Measurements from ENCODE around the gene NAP1L4.
"Not testable (repeated sequence)": the region's sequence is repeated elsewhere in the genome, so short reads cannot be mapped to it uniquely, and the experiment has no call there.

NAP1L4 gene

GRCh38 chr11:2919188-2919587 lies 72.9 kb downstream of the NAP1L4 start:
- DNase-seq: no peak

- DNase-seq: no peak
Measured at GRCh38 chr11:2917842-2918490, 74.2 kb downstream of the NAP1L4 start.

GRCh38 chr11:2916892-2917645 lies 75.1 kb downstream of the NAP1L4 start:
- no peak for DNase-seq

- DNase-seq: no peak
Measured at GRCh38 chr11:2916114-2916891, 75.8 kb downstream of the NAP1L4 start.

GRCh38 chr11:2915473-2915872 lies 76.7 kb downstream of the NAP1L4 start:
- no peak for DNase-seq

GRCh38 chr11:2914455-2915195 lies 77.5 kb downstream of the NAP1L4 start:
- DNase-seq: no peak

GRCh38 chr11:2913776-2914175 lies 78.4 kb downstream of the NAP1L4 start:
- no peak for DNase-seq

- DNase-seq: no peak
Measured at GRCh38 chr11:2913019-2913431, 79.1 kb downstream of the NAP1L4 start.

GRCh38 chr11:2912498-2912897 lies 79.6 kb downstream of the NAP1L4 start:
- no peak for DNase-seq

GRCh38 chr11:2911785-2912391 lies 80.2 kb downstream of the NAP1L4 start:
- DNase-seq: no peak

- no peak for DNase-seq
Measured at GRCh38 chr11:2911088-2911784, 80.9 kb downstream of the NAP1L4 start.

- no peak for DNase-seq
Measured at GRCh38 chr11:2910401-2910955, 81.7 kb downstream of the NAP1L4 start.

- DNase-seq: no peak
Measured at GRCh38 chr11:2909133-2909902, 82.8 kb downstream of the NAP1L4 start.

- no peak for DNase-seq
Measured at GRCh38 chr11:2908130-2908529, 84.0 kb downstream of the NAP1L4 start.

- not testable (repeated sequence) for DNase-seq
Measured at GRCh38 chr11:2905299-2905698, 86.8 kb downstream of the NAP1L4 start.

GRCh38 chr11:2904153-2905052 lies 87.7 kb downstream of the NAP1L4 start:
- DNase-seq: no peak

- no peak for DNase-seq
Measured at GRCh38 chr11:2903672-2904011, 88.5 kb downstream of the NAP1L4 start.

GRCh38 chr11:2902784-2903671 lies 89.1 kb downstream of the NAP1L4 start:
- DNase-seq: no peak

Measured in CD4-positive, alpha-beta T cell treated with Interleukin-17A for 1 hour (primary cell).